GM18873 (cell line): ENCODE results near the gene LPP.

ENCODE experiments used
- ATAC-seq: cut with Tn5 transposase; IDR thresholded peaks from one replicate; pipeline ENCODE4 v1.9.1; 2021; ENCODE audit warnings: mild to moderate bottlenecking, moderate library complexity, moderate number of reproducible peaks; ENCODE audit not compliant: unreplicated experiment, low FRiP score

The LPP gene

DNA sequence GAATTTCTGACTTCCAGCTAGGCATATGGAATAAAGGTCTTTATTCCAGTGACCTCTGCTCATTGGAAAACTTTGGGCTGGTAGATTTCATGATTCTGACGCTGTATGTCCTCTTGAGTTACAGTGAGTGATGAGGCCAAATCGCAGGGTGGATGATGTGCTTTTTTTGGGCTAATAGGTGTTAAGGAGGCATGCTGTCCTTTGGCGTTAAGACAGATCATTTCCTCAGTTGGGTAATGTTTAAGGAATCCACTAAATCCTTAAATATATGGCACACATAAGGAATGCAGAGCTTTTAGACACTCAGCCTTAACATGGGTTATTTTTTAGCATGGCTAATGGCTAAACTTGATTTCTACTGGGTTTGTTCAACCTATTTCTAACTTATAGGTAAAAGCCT is 87.9 kb downstream of the LPP start:
- no peak for ATAC-seq

DNA sequence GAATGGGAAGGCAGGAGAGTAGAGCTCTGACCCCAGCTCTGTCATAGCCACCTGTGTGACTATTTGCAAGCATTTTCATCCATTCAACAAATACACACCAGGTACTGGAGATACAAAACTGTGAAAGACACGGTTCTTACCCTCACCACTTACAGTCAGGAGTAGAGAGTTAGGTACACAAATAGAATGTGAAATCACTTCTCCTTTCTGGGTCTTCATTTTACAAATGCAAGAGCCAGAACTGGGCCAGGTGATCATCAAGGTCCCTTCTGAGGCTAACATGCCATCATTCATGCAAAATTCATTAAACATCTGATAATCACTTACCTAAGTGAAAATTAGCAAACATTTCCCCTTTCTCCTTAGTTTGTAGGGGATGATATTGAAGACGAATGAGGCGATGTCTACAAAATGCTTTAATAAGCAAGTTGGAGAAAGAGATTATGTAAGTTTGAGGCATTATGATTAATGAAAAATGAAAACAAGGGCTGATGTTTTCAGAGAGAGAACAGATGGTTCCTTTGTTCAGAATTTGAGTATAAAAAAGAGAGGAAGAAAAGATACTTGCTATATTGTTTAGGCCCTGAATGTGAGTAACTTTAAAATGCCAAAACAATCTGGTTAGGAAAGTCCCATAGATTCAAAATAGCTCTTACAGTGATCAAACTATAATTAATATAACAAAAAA is 88.6 kb downstream of the LPP start:
- ATAC-seq, result no peak

DNA sequence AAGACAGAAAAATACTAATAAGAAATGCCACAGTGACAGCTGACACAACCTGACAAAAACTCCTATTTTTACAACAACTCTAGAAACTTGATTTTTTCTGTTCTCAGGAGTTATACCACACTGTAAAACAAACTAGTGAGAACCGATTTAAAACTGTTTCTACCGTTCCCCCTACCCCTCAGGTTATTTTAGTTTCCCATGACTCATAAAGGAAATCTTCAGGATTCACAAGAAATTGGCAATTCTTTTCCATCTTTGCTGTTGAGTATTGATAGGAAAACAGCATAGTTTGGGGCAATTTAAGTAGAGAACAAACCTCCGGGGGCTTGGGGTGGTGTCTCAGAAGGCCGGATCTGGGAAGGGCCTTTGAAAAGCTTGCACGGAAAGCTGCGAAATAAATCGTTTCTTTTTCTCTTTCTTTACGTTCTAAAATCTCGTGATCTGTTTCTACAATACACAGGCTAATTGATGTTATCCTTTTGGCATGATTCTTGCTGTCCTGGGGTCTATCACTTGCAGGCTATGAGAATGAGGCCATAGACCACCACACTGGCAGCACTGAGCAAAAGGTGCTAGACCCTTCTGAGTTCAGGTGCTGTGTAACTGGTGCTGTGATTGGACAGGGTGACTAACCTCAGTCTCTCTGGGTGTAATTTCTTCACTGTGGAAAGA is 89.3 kb downstream of the LPP start:
- ATAC-seq, result no peak

DNA sequence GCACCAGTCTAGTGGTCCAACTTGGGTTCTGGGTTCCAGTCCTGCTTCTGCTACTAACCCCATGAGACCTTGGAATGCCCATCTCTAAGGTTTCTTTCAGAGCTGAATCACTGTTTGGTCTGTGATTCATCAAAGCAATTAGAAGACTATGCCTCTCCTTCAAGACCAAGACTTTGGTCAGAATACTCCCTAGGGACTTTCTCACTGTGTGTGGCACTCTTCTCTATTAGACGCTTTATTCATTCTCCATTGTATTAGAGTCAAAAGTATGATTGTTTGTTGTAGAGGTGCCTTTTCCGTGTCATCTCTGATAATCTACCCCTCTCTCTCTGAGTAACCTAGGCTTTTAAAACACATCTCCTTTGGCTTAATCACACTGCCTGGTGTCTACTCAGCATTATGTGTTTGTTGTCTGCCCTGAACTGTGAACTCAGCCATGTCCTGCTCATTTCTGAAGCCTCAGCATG is 90.5 kb downstream of the LPP start:
- no peak for ATAC-seq

DNA sequence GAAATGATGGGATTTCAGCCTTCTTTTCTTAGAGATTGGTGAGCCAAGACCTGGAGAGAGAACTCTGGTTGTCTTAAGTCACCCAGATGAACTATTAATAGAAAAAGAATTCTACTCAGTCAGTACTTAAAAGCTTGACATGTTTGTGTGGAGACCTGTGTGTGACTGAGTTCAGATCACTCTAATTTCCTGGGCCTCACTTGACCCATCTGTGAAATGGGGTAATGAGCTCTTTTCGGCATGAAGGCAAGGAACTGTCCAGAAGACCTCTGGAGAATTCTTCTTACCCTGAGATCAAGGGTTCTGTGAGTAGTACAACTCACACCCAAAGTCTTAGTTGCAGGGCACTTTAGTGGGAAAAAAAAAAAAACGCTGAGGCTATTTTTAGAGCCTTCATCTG is 92.9 kb downstream of the LPP start:
- ATAC-seq, result no peak

DNA sequence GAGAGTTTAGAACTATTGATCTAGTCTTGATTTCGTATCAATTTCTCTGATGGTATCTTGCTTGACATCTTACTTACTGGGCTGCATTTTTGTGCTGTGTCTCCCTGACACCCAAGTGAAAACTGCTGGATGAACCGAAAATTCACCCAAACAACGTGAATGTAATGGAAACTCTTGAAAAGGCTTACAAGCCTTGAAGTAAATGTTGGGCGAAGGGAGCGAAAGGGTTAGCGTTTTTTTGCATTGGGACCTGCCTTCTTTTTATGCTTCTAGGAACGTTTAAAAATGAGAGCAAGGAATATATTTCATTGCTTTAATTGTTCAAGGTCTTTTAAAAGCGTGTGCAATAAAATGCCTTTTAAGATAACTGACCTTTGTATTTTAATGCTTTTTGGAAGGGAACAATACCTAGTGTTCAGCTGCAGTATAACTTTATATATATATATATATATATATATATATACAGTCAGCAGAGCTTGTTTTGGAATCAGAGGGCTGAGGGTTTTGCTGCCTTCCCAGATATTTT is 94.1 kb downstream of the LPP start:
- no peak for ATAC-seq

DNA sequence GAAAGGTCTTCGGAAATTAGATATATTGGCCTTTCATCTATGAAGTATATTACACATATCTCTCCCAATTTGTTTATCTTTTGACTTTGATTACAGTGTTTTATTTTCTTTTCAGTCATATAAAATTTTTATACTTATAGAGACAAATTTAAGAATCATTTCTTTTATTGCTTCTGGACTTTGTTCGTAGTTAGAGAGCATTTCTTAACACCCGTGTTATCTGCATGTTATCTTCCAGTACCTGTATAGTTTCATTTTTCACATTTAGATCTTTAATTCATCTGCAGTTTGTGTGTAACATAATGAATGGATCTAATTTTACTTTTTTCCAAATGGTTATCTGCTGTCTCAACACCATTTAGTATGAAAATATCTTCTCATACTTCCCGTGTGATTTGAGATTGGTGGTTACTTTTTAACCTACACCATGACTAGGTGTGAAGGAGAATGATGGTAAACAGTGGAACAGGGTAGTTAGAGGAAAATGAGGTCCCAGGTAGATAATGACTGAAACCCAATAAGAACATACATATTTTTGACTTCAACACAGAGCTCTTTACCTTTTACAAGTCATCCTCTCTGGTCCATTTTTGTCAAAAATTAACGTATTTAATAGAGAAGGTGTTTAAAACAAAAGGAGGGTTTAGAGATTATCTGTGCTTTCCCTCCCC is 99.3 kb downstream of the LPP start:
- ATAC-seq, result no peak

DNA sequence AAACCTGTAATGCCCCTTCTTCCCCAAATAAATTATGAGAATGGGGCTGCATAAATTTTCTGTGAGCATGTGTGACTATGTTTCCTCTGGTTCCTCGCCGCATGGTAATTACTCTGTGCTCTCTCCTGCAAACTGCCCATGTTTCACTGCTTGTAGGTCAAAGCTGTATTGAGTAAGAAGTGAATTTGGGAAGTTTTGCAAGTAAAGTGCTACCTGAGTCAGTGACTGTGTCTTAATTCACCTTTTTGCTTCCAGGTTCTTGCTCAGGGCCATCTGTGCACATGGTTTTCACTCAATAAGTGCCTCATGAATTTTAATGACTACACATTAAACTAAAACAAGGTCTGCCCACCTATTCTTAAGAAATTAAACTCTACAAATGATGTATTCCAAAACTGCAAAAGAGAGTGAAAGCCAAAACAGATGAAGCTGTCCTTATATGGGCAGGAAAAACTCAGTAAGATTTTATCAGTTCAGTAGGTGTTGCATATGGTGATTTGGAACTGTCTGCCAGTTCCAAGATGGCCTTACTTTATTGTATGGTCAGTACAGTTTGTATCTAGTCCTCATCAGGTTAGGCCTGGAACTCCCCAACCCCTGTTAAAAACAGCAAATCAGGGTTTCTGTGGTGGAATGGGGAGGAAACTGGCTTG is 100.0 kb downstream of the LPP start:
- no peak for ATAC-seq

DNA sequence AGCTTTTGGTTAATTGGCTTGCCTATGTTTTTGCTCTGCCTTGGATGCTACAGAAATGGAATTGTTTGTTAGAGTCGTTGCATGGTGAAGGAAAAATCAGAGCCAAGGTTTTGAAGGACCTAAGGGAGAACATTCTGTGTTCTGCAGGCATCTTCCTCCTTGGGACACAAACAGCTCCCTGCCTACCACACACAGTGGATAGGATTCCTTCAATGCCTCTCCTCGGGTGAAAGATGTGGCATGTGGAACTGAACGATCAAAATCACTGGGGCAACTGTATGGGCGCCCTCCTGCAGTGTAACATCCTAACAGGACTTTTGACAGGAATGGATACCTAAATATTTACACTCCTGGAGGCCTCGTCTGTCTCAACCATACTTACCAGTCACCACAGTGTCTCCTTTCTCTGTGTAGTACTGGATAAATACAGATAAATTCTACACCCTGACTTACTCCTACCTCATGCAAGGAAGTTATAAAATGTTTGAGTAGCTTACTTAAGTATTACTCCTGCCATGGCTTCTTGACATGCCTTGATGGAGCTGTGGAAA is 100.6 kb downstream of the LPP start:
- no peak for ATAC-seq

DNA sequence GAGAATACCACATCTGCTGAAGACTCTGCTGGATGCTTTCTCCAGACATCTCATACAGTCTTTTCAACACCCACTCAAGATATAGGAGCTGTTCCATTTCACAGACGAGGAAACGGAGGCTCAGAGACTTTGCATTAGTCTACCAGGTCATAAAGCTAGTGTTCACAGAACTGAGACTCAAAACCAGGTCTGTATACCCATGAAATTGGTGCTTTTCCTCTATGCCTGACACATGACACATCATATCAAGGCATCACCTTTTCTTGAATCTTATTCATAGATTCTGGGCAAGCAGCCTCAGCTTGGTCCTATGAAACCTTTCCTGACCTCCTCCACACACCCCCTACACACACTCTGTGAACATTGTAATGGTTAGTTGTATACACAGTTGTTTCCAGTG is 101.2 kb downstream of the LPP start:
- ATAC-seq, result no peak

DNA sequence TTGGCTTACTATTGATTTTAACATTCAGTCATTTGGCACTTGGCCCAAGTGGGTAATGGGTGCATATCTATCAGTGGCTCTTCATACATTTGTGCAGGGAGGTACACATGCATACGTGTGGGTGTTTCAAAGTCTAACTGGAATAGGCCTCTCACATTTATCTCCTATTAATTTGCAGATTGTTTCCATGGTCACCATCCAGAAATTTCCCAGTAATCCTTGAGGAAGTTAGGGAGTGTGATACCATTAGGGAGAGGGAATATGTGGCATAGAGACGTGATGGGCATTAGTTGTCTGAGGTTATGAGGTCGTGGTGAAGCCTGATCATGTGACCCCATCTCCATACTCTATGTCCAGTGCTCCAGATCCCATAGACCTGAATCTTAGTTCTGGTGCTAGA is 102.8 kb downstream of the LPP start:
- no peak for ATAC-seq

DNA sequence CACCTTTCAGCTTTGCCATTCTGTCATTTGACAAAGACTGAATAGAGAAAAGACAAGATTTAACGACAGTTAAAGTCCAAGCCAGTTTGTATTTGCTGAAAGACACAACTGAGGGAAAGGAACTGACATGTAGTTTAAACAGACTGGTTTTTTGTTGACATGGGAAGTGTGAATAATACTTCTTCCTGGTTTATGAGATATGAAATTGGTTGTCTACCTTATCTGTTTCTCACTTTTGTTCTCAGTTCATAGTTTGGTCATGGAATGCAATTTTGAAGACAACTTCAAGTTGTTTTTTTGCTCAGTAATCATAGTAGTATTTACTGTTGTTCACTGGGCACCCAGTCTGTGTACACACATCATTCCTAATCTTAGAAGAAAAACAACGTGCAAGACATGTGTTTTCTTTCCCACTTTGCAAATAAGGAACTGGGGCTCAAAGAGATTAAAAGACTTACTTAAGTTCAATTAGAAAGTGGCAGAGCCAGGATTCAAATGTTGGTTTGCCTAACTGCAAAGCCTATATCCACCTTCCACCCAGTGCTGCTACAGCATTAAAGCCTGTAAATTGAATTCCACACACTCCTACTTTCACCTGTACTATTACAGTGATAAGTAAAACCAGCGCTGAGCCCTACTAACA is 103.5 kb downstream of the LPP start:
- ATAC-seq, result no peak

DNA sequence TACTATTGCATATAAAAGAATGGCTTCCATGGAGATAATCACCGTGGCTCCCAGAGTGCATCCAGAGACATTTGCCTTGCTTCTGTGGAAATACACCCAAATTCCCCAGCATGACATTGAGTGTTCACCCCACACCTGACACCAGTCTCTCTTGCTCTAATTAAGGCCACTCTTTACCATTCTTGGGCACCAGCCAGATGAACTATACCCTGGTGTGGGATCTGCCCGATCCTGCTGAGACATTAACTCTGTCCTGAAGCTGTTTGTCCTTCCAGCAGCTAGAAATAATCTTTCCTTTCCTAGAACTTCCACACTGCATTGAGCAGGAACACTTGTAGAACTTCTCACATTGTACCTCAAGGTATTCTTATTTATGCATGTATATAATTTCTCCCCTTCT is 105.2 kb downstream of the LPP start:
- no peak for ATAC-seq

DNA sequence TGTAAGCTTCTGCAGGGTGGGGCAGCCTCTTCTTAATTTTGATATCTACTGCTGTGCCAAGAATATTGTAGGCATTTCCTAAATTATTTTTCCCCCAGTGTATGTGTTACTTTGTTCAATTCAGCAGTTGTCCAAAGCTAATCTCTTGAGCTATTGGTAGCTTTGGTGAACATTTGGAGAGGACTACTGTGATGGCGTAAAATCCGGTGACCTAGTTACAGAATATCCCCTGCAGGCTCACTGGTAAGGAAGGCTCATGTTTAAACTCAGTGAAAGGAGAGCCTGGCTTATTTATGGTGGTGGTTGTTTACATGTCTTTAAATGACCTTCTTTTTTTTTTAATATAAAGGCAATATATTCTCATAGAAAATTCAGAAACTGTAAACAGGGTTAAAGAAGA is 105.6 kb downstream of the LPP start:
- ATAC-seq, result no peak

DNA sequence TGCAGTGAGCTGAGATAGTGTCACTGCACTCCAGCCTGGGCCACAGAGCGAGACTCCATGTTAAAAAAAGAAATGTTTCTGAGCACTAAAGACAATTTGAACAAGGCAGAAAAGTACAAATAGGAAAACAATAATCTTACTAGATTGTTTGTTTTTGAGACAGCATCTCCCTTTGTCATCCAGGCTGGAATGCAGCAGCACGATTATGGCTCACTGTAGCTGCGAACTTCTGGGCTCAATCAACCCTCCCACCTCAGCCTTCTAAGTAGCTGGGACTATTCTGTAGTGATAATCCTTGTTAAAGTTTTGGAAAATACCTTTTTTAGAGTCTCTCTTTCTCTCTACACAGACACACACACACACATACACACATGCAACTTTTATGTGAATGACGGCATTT is 107.1 kb downstream of the LPP start:
- ATAC-seq, result no peak

DNA sequence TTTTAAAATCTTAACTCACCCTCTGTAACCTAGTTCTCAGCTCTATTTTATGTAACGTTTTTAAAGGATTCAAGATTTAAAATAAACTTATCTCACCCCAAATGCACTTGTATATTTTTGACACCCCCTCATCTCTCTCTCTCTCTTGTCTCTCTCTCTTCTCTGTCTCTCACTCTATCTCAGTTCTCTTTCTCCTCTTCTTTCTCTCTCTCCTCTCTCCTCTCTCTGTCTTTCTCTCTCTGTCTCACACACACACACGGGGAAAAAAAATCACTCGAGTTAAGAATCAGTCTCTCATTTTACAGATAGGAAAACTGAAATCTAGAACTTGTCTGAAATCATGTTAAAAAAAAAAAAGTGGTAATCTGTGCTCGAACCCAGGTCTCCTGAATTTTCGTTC is 108.5 kb downstream of the LPP start:
- no peak for ATAC-seq

DNA sequence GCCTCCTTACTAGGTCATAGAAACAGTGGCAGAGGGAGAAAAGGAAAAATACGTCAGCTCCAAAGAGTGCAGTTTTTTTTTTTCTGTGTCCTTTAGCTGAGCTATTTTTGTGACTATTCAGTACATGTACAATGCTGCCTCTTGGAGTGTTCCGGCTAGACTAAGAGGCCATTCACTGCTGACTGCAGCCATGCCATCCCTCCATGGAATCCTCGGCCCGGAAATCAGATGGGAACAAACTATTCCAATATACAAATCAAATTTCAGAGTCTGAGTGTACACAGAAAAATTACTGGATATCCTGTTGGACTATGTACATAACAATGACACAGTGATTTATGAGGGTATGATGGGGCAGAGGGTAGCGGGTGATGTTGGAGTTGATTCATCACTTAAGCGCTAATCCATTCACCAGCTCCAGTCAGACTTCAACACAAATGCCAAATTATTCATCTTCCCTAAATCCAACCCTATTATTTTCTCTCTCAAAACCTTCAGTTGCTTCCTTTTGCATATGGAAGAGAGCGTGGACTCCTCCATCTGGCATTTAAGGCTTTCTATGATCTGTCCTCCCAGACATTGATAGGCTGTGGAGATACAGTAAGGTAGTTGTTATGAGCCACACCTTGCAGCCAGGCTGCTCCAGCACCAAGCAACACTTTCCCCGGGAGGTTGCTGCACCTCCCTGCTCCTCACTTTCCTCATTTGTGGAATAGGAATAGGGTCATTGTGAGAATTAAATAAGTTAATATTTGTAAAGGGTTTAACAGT is 109.1 kb downstream of the LPP start:
- no peak for ATAC-seq

DNA sequence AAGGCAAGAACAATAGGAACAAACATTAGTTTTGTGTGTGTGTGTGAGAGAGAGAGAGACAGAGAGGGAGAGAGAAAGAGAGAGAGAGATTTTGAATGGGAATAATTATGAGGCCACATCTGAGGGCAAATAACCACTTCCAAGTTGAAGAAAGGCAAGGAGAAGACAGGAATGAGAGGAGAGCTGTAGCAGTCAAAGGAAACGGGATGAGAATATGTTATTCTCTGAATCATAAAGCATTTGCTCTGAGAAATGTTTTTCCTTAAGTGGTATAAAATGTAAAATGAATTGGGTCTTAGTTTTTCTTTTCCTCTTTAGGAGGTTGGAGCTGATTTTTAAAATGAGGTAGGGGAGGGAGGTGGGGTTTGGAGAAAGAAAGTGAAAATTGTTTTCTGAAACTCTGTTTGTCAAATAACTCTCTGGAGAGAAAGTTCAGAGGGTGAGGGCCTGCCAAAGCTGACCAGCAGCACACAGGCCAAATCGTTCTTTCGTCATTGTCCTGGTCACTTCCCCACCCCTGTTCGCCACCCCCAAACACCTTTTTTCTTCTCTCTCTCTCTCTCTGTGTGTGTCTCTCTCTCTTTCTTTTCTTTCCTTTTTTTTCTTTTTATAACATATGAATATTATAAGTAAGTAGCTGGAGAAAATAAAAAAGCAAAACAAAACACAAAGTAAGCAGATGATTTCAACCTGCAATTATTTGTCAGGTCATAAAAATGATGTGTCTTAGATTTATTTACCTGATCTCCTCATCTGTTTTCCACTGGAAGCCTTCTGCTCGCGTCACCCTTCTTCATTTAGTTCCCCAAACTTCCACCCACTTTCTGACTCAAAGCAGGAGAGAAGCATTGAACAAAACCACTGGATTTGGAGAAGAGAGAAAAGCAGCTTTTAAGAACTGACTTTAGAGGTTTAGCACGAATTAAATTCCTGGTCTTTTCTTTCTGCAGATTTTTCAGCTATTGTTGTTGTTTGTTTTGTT is 110.6 kb downstream of the LPP start:
- ATAC-seq, result no peak
